Measurements from ENCODE around the gene S1PR5. TPM values are rescaled to one million over a fixed set of nuclear protein-coding genes. Genes with fewer than 3 reads are reported as not detected.
A peak's percentile ranks its signal among the peaks of the same experiment; 100 is the strongest.

The S1PR5 gene
- total and polyA plus RNA-seq, 9 of the 15 experiments (the other 6 are each of a cell fraction or from before 2014, with no cell fraction given), result 0.03 to 0.54 (median 0.35) TPM; not detected in 4

DNA sequence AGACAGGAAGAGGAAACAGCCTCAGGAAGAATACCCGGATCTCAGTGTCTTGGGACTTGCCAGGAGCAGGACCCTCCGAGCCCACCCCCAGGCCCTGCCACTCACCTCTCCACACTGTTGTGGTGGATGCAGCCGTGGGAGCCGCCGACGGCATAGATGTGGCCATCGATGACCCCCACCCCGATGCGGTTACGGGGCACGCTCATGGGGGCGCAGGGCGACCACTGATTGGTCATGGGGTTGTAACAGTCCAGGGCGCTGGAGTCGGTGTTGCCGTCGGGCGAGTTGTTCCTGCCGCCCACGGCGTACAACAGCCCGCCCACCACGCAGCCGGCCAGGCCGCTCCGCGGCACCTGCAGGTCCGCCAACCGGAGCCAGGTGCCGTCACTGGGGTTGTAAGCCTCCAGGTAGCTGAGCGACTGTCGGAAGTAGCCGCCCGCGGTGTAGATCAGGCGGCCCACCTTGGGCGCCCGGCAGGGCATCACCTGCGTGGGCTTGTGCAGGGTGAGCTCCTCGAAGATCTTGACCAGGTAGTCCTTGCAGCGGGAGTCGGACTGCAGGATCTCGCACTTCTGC, 25.7 kb downstream of the S1PR5 start:
- Histone ChIP-seq H3K9me1 (ENCODE audit: control insufficient read depth, insufficient read depth, low read length) (no peaks in the 10 kb centered on the region), H4K20me1 (replicated peaks; ENCODE audit: control insufficient read depth, insufficient read depth, low read length) (peaks cover 16% of the 10 kb centered on the region), H2AFZ (ENCODE audit: low read depth, low read length) (no peak overlapping the region), H3K4me1 (replicated peaks in 1 of 2; ENCODE audit: control insufficient read depth in 2 of 2, insufficient read depth in 2 of 2, low read length in 2 of 2) (peaks cover 0 to 15% of the 10 kb centered on the region in 2 experiments; a peak in 2 of 5 replicates), H3K36me3 (ENCODE audit: control insufficient read depth, insufficient read depth, low read length) (peaks cover 79% of the 10 kb centered on the region; the same call in 2 of the 3 replicates), H3K4me2 (ENCODE audit: insufficient read depth, low read length) (no peak overlapping the region), H3K9ac (ENCODE audit: insufficient read depth in 1 of 2, low read depth in 2 of 2, low read length in 2 of 2) (peak overlapping the region in 1 of 2 experiments; percentile 55; a peak in 2 of 4 replicates), H3K27ac (ENCODE audit: extremely low read depth, low read depth, low read length) (no peak overlapping the region), H3K27me3 (ENCODE audit: control insufficient read depth in 2 of 2, insufficient read depth in 2 of 2, low read length in 2 of 2) (no peaks in the 10 kb centered on the region; a peak in 1 of 5 replicates), H3K4me3 (no peak overlapping the region), H3K9me3 (replicated peaks; ENCODE audit: control insufficient read depth, insufficient read depth, low read depth, low read length) (no peaks in the 10 kb centered on the region), H3K79me2 (ENCODE audit: control insufficient read depth, insufficient read depth, low read length) (peaks cover 45% of the 10 kb centered on the region)
- CTCF ChIA-PET (ENCODE audit: low intra/inter-chr PET ratio), result interaction anchor here (0.6 to 1.6 kb wide), 2 partner anchors 74 to 81 kb away, joined by 3 to 5 read pairs; no protein-coding TSS in a partner anchor
- FAIRE-seq (no peak), ATAC-seq (no peak), DNase-seq (ENCODE audit: extremely low read depth in 1 of 4, low spot score in 3 of 4) (peak in 1 of 4 experiments; percentile 12)
- BruUV-seq (replicated peaks), result no TSS peak
- TF ChIP-seq NFATC3 (IDR thresholded peaks at IDR 0.05) (no peak), ZBTB17 (CRISPR knock-in tag; IDR thresholded peaks at IDR 0.05) (no peak), DPF2 (IDR thresholded peaks at IDR 0.05) (no peak), WHSC1 (IDR thresholded peaks at IDR 0.05; ENCODE audit: low read length) (no peak)
- POLR2A ChIA-PET, result interaction anchor here (1.5 kb wide), 1 partner anchor 9 kb away, joined by 8 read pairs; no protein-coding TSS in a partner anchor
- intact Hi-C loops (cut with micrococcal nuclease), result no loop called here
- WGBS (ENCODE audit: insufficient coverage, low coverage, missing lambda C conversion rate), result 97% methylated on average over 28 of the region's 43 CpGs
- in situ Hi-C loops (cut with MboI), result no loop called here

DNA sequence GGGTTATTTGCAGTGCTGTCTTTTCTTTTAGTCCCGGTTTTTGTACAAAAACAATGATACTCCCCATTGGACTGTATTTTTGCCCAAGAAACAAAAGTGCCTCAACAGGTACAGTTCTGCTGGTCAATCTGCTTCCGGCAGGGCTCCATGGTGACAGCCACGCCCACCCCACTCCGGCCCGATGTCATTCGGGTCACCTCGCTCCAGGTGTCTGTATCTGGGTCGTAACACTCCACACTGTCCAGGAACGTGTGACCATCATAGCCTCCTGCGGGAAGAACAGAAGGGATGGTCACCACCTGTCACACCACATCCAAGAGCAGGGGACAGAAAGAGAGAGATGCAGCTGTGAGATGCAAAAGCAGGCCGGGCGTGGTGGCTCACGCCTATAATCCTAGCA, 30.7 kb downstream of the S1PR5 start:
- Histone ChIP-seq H3K9ac (ENCODE audit: insufficient read depth in 1 of 2, low read depth in 2 of 2, low read length in 2 of 2) (no peak overlapping the region), H3K4me2 (ENCODE audit: insufficient read depth, low read length) (no peak overlapping the region), H3K4me1 (replicated peaks in 1 of 2; ENCODE audit: control insufficient read depth in 2 of 2, insufficient read depth in 2 of 2, low read length in 2 of 2) (peaks cover 0 to 6% of the 10 kb centered on the region in 2 experiments; a peak in 2 of 5 replicates), H3K79me2 (ENCODE audit: control insufficient read depth, insufficient read depth, low read length) (peaks cover 14% of the 10 kb centered on the region), H3K9me3 (replicated peaks; ENCODE audit: control insufficient read depth, insufficient read depth, low read depth, low read length) (no peaks in the 10 kb centered on the region), H3K4me3 (no peak overlapping the region), H3K36me3 (ENCODE audit: control insufficient read depth, insufficient read depth, low read length) (peaks cover 63% of the 10 kb centered on the region; the same call in 2 of the 3 replicates), H3K9me1 (ENCODE audit: control insufficient read depth, insufficient read depth, low read length) (no peaks in the 10 kb centered on the region), H2AFZ (ENCODE audit: low read depth, low read length) (no peak overlapping the region), H3K27me3 (ENCODE audit: control insufficient read depth in 2 of 2, insufficient read depth in 2 of 2, low read length in 2 of 2) (no peaks in the 10 kb centered on the region), H3K27ac (ENCODE audit: extremely low read depth, low read depth, low read length) (no peak overlapping the region), H4K20me1 (replicated peaks; ENCODE audit: control insufficient read depth, insufficient read depth, low read length) (peaks cover 10% of the 10 kb centered on the region)
- no TSS peak for BruUV-seq (replicated peaks)
- DNase-seq (ENCODE audit: extremely low read depth in 1 of 4, low spot score in 3 of 4), result no peak
- POLR2A ChIA-PET, result interaction anchor here (0.6 to 1.0 kb wide), 3 partner anchors 49 to 1169 kb away, joined by 3 read pairs; no protein-coding TSS in a partner anchor
- WGBS (ENCODE audit: insufficient coverage, low coverage, missing lambda C conversion rate), result 90% methylated on average over 13 of the region's 13 CpGs
- in situ Hi-C loops (cut with MboI), result no loop called here
- ATAC-seq, result no peak
- FAIRE-seq, result no peak
- TF ChIP-seq RHOXF2B (CRISPR knock-in tag; conservative IDR thresholded peaks at IDR 0.05) (no peak), PCBP2 (IDR thresholded peaks at IDR 0.05; ENCODE audit: low read depth, low read length, poor library complexity, severe bottlenecking) (no peak), ZNF174 (CRISPR knock-in tag; IDR thresholded peaks at IDR 0.05) (no peak), CBX5 (IDR thresholded peaks at IDR 0.05; ENCODE audit: borderline replicate concordance, low read depth) (no peak), RFX1 (IDR thresholded peaks at IDR 0.05) (no peak), ZNF75A (CRISPR knock-in tag; IDR thresholded peaks at IDR 0.05) (no peak), ZBTB1 (CRISPR knock-in tag; IDR thresholded peaks at IDR 0.05; ENCODE audit: borderline replicate concordance, low read depth) (no peak), NR1H2 (CRISPR knock-in tag; IDR thresholded peaks at IDR 0.05) (no peak), CBFB (CRISPR knock-in tag; IDR thresholded peaks at IDR 0.05) (no peak)
- TF ChIP-seq, protein P1, sequence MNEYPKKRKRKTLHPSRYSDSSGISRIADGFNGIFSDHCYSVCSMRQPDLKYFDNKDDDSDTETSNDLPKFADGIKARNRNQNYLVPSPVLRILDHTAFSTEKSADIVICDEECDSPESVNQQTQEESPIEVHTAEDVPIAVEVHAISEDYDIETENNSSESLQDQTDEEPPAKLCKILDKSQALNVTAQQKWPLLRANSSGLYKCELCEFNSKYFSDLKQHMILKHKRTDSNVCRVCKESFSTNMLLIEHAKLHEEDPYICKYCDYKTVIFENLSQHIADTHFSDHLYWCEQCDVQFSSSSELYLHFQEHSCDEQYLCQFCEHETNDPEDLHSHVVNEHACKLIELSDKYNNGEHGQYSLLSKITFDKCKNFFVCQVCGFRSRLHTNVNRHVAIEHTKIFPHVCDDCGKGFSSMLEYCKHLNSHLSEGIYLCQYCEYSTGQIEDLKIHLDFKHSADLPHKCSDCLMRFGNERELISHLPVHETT (CRISPR knock-in tag; conservative IDR thresholded peaks at IDR 0.05 in 1 of 2, IDR thresholded peaks at IDR 0.05 in 1 of 2), result no peak
- CTCF ChIA-PET (ENCODE audit: low intra/inter-chr PET ratio), result interaction anchor here (0.7 kb wide), 1 partner anchor 214 kb away, joined by 4 read pairs; no protein-coding TSS in a partner anchor
- intact Hi-C loops (cut with micrococcal nuclease), result no loop called here

Data from K562 (cell line).